Mammary epithelial cell (primary cell): Measurements from ENCODE around the gene TENM3.

Experiments
- CTCF ChIP-seq, 2 donors: IDR thresholded peaks in 1 of 2; conservative IDR thresholded peaks in 1 of 2; 2 replicates each; pipeline ENCODE4 v1.5.1; 2011 to 2012; ENCODE audit warnings: inconsistent platforms in 2 of 2, low read length in 2 of 2, mild to moderate bottlenecking in 2 of 2, control low read depth in 1 of 2, low read depth in 1 of 2; ENCODE audit not compliant: insufficient read depth in 1 of 2; ENCODE audit errors: extremely low read depth in 1 of 2
- EZH2 ChIP-seq: IDR thresholded peaks from 2 replicates; pipeline ENCODE4 v1.6.1; 2012; ENCODE audit warnings: low read length, inconsistent platforms, borderline replicate concordance

- TF ChIP-seq CTCF (conservative IDR thresholded peaks at IDR 0.05 in 1 of 2, IDR thresholded peaks at IDR 0.05 in 1 of 2; ENCODE audit: extremely low read depth in 1 of 2, insufficient read depth in 1 of 2, low read depth in 1 of 2, low read length in 2 of 2), result no peak
- no peak for TF ChIP-seq EZH2
Measured at GRCh38 chr4:182608525-182608924, 365.3 kb downstream of the TENM3 start.
